GM18502 (cell line): ENCODE results near the gene ELK4.

Experiments
- ATAC-seq: cut with Tn5 transposase; IDR thresholded peaks from one replicate; pipeline ENCODE4 v1.9.1; 2021; ENCODE audit warnings: mild to moderate bottlenecking; ENCODE audit not compliant: unreplicated experiment, poor library complexity

Gene ELK4

DNA sequence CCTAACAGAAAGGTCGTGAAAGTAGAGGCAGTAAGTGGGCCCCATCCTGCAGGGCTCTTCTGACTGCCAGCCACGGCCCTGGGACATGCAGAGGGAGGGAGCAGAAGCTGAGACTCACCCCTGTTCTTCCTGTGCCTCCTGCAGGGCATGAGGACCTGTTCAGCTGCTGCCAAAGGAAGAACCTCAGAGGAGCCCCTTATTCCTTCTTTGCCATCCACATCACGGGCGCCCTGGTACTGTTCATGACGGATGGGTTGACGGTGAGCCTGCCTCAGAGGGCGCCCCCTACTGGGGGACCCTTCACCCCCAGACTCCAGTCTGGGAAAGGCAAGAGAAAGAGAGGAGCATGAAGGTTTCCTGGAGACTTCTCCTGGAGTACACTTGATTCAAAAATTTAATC is 47.1 kb downstream of the ELK4 start:
- ATAC-seq = no peak

DNA sequence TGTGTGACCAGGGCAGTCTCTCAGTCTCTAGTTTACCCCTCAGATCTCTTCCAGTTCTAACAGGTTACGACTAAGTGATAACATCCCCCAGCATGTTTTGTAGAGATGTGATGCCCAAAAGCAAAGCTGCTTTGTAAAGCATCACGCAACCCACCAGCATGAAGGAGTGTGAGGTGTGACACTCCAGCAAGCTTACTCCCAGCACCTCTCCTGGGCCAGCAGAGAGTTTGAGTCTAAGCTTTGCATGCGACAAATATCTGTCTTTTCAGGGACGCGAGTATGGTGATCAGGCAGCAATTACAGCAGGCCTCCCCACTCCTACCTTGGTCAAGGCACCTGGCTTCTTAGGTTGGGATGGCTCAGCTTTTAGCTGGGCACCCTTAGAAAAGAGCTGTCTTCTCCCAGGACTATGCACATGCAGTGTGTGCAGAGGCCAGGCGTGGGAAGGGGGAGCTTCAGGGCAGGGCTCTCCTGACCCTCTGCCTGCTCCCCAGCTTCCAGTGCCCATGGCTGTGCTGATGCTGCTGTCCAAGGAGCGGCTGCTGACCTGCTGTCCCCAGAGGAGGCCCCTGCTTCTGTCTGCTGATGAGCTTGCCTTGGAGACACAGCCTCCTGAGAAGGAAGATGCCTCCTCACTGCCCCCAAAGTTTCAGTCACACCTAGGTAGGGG is 48.2 kb downstream of the ELK4 start:
- no peak for ATAC-seq

GRCh38 chr1:205582471-205583291 is 49.1 kb downstream of the ELK4 start:
- ATAC-seq = no peak

DNA sequence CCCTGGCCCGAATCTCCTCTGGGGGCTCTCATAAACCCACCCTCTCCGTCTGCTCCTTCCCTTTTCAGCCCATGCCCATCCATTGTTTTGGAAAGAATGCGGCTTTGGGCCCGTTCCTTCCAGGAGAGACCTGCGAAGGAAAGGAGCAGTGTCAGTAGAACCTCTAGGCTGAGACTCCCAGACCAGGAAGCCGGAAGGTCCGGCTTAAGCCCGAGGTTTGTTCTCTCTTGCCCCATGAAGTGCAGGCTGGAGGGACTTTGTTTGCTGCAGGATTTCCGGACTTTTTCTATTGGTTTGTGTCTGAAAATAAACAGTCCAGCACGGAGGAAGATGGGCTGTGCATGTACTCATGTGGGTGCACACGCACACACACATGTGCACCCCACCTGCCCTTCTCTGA is 49.8 kb downstream of the ELK4 start:
- ATAC-seq = no peak

- no peak for ATAC-seq
These were observed 50.4 kb downstream of the ELK4 start for GRCh38 chr1:205581321-205581980.

GRCh38 chr1:205580923-205581180 is 51.0 kb downstream of the ELK4 start:
- ATAC-seq = no peak

DNA sequence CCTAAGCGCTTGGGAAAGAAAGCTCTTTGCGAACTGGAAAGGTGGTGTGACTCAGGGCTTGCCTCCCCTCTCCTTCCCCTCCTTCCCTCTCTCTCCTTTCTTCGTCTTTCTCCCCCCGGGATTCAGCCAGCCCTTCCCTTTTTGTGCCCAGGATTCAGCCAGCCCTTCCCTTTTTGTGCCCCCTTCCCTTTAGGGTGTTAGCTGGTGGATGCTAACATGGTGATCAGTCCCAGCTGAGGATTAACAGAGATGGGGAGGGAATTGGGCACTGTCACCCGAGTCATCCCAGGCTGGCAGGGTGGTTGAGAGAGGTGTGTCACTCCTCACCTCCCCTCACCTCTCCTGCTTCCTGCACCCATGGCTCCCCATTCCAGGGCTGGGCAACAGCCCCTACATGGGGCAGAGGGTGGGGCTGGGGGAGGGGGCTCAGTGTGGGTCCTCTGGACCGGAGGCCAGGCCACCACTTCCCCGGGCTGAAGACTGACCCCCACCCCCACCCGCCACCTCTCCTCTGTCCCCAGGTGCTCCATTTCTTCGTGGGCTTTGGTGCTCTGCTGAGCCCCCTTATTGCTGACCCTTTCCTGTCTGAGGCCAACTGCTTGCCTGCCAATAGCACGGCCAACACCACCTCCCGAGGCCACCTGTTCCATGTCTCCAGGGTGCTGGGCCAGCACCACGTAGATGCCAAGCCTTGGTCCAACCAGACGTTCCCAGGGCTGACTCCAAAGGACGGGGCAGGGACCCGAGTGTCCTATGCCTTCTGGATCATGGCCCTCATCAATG is 51.5 kb downstream of the ELK4 start:
- ATAC-seq = no peak

- no peak for ATAC-seq
These were observed 52.1 kb downstream of the ELK4 start for GRCh38 chr1:205579711-205580110.

DNA sequence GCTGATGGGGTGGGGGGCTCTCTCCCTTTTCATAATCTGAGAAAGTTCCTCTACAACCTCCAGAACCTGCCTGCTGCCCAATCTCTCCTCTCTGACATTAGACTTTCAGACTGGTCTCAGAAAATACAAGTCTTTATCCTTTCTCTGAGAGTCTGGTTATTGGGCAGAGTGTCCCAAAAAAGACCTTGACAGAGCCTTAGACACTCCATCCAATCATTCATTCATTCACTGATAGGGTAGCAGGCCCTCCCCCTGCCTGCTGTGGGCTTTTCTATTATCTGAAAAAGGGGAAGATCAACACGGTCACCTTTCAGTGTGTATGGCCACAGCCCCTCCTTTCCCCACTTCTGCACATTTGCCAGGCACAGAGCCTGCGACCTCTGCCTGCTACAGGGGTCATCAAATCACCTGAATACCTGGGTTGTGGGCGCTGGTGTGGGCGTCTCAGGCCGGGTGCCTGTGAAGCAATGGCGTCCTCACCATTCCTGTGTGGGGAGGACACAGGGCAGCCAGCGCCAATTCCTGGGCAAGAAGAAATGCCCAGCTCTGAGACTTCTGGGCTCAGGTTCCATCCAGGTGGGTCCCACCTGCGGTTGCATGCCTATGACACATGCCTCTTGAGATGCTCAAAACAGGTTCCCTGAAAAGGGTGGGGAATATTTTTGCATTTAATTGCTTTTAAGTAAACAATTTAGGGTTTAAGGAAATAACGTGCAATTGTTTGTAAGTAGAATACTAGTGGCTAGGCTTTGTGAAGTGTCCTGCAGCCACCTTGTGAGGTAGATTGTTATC is 52.8 kb downstream of the ELK4 start:
- ATAC-seq = no peak

DNA sequence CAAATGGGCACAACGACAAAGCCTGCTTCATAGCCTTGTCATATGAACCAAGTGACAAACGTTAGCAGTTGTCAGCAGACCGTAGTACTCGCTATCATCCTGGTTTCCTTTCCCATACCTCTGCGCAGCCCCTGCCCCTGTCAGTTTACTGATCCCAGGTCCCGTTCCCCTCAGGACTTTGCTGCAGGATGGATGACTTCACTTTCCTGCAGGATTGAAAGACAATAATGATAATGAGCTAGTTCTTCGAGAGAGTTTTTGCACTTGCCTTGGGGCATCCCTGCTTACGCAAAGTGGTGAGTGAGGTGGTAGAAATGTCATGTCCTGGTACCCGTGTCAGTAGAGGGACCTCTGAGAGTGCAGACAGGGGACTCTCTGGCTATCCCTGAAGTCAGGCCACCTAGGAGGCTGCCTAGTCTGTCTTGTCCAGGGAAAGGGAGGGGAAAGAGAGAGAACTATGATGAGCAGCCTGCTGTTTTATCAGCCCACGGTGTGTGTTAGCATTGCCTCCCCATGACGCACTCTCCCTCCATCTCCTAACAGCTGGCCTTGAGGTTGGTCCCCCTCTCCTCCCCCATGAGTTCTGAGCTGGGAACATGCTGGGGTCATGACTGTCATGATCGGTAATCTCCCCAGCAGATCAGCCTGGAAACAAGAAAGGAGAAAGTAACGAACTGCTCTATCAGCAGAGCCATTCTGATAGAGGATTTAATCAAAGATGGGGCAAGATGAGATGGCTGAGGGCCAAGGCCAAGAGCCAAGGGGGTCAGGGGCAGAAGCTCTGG is 53.7 kb downstream of the ELK4 start:
- no peak for ATAC-seq

GRCh38 chr1:205576805-205577761 is 54.7 kb downstream of the ELK4 start:
- ATAC-seq = no peak

DNA sequence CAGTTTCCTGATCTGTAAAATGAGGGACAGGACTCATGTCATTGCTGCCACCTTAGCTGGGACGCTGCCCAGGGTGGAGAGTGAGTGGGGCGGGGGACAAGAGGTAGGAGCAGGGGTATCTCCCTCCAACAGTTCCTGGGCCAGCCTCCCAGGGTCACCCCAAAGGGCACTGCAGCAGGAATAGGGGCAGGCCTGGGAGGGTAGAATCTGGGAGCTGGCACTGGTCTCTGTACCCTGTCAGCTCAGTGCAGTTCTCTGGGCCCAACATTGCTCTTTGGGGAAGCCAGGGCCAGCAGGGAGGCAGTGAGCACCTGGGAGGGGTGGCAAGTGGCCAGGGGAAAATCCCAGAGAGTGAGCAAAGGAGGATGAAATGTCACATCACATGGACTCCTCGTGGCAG is 55.8 kb downstream of the ELK4 start:
- no peak for ATAC-seq

DNA sequence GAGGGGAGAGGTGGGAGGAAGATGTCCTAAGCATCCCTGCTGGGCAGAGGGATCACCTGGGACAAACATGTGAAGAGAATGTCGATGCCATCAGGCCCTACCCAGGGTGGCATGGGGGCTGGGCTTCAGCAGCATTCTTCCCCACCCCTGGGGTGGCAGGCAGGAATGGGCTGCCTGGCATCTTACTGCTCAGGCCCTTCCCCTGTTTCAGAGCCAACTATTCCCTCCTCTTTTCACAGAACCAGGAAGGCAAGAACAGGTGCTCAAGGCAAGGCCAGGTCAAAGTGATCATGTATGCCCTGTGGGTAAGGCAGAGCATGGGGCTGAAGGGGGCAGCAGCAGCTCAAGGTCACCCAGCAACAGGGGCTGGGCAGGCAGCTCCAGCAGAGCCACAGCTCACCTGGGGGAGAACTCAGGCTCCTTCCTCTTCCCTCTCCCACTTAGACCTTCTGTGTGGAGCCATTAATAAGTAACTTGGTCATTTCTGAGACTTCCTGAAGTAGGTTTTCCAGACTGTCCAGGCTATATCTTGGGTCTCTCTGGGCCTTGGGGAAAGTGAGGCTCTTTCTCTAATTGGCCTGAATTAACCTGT is 56.4 kb downstream of the ELK4 start:
- ATAC-seq = no peak

GRCh38 chr1:205572421-205572820 is 59.4 kb downstream of the ELK4 start:
- no peak for ATAC-seq

- ATAC-seq = no peak
These were observed 60.1 kb downstream of the ELK4 start for GRCh38 chr1:205571747-205572146.

DNA sequence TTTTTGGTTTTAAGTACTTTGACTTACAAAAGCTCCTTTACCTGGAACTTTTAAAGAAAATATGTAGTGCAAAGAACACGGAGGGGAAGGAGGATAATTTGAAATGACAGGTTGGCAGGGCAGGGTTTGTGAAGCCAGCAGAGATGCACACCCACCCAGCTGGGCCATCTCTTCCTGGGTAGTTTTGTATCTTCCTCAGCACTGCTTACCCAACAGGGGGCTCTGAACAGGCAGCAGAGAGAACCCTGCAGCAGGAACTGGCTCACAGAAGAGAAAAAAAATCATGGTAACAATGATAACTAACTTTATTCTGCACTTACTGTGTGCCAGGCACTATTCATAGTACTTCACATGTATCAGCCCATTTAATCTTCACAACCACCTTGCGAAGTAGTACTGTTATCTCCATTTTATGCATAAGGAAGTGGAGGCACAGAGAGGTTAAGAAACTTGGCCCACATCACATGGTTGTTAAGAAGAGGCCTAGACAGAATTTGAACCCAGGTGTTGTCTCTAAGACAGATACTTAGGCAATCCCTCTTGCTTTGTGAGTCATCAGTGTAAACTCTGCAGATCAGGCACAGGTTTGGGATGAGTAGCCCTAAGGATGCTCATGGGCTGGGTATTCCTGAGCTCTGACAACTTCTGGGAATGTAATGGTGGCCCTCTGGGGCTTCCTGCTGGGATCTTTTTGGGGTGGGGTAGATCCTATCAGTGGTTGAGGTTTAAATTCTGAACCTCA is 60.8 kb downstream of the ELK4 start:
- no peak for ATAC-seq

GRCh38 chr1:205570173-205570501 is 61.7 kb downstream of the ELK4 start:
- ATAC-seq = no peak
